C4-2B (cell line): ENCODE data around the gene FEM1A.
"Not testable (repeated sequence)": the region's sequence is repeated elsewhere in the genome, so short reads cannot be mapped to it uniquely, and the experiment has no call there.

Experiments
- H3K27ac ChIP-seq: fragments of 450-650 bp; 2 replicates; pipeline ENCODE4 v1.5.1; 2017
- ZFX ChIP-seq: fragments of 450-650 bp; IDR thresholded peaks from 2 replicates; pipeline ENCODE4 v1.6.1; 2017
- TF ChIP-seq, protein P1 (sequence below): fragments of 450-650 bp; conservative IDR thresholded peaks from 2 replicates; pipeline ENCODE4 v1.5.1; 2017; ENCODE audit warnings: mild to moderate bottlenecking

Gene FEM1A

GRCh38 chr19:4775627-4776152, 15.8 kb upstream of the FEM1A start:
- H3K27ac ChIP-seq, result no peak overlapping the region
- TF ChIP-seq, protein P1, sequence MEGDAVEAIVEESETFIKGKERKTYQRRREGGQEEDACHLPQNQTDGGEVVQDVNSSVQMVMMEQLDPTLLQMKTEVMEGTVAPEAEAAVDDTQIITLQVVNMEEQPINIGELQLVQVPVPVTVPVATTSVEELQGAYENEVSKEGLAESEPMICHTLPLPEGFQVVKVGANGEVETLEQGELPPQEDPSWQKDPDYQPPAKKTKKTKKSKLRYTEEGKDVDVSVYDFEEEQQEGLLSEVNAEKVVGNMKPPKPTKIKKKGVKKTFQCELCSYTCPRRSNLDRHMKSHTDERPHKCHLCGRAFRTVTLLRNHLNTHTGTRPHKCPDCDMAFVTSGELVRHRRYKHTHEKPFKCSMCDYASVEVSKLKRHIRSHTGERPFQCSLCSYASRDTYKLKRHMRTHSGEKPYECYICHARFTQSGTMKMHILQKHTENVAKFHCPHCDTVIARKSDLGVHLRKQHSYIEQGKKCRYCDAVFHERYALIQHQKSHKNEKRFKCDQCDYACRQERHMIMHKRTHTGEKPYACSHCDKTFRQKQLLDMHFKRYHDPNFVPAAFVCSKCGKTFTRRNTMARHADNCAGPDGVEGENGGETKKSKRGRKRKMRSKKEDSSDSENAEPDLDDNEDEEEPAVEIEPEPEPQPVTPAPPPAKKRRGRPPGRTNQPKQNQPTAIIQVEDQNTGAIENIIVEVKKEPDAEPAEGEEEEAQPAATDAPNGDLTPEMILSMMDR, result no peak
- TF ChIP-seq ZFX, result no peak

DNA sequence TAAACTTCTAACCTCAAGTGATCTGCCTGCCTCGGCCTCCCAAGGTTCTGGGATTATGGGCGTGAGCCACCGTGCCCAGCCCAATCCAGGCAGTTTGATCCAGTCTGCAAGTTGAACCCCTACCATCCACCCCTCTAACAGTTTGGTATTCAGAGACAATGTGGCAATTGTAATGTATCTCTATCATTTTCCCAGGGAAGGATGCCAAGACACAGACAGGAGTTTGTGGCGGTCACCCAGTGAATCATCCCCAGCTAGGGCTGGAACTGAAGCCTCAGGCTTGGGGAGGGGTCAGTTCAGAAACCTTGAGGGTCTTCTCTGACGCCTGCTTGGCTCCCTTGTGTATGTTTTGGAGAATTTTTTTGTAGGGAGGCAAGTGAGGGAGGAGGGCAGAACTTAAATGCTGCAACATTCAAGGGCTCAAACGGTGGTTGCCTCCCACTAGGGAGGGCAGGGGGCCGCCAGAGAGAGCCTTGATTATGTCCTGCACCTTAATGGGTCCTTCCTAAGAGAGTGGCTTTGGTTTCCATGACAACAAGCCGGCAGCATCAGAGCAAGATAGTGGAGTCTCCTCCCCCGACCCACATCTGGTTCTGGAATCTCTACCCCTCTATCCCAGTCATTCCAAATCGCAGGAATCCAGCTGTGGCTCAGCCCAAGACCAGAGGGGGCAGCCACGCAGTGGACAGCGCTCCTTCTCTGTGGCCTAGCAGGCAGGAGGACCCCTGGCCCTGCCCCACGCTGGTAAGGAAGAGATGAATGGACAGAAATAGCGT, 14.9 kb upstream of the FEM1A start:
- no peak for TF ChIP-seq ZFX
- TF ChIP-seq, protein P1, result no peak
- H3K27ac ChIP-seq, result no peak overlapping the region

- not testable (repeated sequence) for H3K27ac ChIP-seq
Observed at GRCh38 chr19:4778124-4778523, 13.4 kb upstream of the FEM1A start.

GRCh38 chr19:4780860-4781259, 10.7 kb upstream of the FEM1A start:
- H3K27ac ChIP-seq, result no peak overlapping the region
- no peak for TF ChIP-seq ZFX
- TF ChIP-seq, protein P1, result no peak

DNA sequence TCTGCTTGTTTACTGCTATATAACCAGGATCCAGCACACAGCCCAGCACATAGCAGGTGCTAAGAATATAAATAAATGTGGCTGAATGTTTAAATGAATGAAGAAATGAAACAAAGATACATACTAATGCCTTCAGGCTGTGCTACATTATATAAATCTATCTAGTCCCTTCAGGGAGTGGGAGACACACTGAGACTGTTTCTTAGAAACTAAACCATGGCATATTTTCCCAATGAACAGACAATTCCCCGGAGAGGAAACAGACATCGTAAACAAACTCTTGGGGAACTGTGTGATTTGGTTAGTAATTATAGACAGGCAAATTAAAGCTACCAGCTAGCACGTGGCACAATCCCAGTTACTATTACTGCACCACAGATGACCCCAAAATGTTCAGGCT, 9.7 kb upstream of the FEM1A start:
- TF ChIP-seq ZFX, result no peak
- TF ChIP-seq, protein P1, result no peak
- H3K27ac ChIP-seq, result no peak overlapping the region

DNA sequence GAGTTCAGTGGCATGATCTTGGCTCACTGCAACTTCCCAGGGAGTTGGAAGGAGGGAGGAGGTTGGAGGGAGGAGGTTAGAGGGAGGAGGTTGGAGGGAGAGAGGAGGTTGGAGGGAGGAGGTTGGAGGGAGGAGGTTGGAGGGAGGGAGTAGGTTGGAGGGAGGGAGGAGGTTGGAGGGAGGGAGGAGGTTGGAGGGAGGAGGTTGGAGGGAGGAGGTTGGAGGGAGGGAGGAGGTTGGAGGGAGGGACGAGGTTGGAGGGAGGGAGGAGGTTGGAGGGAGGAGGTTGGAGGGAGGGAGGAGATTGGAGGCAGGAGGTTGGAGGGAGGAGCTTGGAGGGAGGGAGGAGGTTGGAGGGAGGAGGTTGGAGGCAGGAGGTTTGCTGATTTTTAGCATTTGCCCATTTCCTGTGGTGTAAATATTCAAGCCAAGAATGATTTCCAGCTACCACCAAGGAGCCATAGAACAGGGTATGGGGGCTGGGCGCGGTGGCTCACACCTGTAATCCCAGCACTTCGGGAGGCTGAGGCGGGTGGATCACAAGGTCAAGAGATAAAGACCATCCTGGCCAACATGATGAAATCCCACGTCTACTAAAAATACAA, 5.0 kb upstream of the FEM1A start:
- not testable (repeated sequence) for H3K27ac ChIP-seq

DNA sequence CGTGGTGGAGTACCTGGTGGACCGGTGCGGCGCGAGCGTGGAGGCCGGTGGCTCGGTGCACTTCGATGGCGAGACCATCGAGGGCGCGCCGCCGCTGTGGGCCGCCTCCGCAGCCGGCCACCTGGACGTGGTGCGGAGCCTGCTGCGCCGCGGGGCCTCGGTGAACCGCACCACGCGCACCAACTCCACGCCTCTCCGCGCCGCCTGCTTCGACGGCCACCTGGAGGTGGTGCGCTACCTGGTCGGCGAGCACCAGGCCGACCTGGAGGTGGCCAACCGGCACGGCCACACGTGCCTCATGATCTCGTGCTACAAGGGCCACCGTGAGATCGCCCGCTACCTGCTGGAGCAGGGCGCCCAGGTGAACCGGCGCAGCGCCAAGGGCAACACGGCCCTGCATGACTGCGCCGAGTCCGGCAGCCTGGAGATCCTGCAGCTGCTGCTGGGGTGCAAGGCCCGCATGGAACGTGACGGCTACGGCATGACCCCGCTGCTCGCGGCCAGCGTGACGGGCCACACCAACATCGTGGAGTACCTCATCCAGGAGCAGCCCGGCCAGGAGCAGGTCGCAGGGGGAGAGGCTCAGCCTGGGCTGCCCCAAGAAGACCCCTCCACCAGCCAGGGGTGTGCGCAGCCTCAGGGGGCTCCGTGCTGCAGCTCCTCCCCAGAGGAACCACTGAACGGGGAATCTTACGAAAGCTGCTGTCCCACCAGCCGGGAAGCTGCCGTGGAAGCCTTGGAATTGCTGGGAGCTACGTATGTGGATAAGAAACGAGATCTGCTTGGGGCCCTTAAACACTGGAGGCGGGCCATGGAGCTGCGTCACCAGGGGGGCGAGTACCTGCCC, 708 bp downstream of the FEM1A start:
- H3K27ac ChIP-seq, result peak overlapping the region; percentile 96
- TF ChIP-seq ZFX, result peak; percentile 88; the same call in 1 of the 2 replicates

- peak overlapping the region; percentile 96 for H3K27ac ChIP-seq
Observed at GRCh38 chr19:4792866-4793195, 1.3 kb downstream of the FEM1A start.

DNA sequence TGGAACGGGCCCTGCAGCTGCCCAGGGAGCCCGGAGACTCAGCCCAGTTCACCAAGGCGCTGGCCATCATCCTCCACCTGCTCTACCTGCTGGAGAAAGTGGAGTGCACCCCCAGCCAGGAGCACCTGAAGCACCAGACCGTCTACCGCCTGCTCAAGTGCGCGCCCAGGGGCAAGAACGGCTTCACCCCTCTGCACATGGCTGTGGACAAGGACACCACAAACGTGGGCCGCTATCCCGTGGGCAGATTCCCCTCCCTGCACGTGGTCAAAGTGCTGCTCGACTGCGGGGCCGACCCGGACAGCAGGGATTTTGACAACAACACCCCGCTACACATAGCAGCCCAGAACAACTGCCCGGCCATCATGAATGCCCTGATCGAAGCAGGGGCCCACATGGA, 1.7 kb downstream of the FEM1A start:
- H3K27ac ChIP-seq, result peak overlapping the region; percentile 96; the same call in 1 of the 2 replicates

GRCh38 chr19:4794971-4795370, 3.4 kb downstream of the FEM1A start:
- no peak overlapping the region for H3K27ac ChIP-seq
- TF ChIP-seq, protein P1, result no peak
- TF ChIP-seq ZFX, result no peak
